ENCODE measurements around the gene SUN2. TPM values are rescaled to one million over a fixed set of nuclear protein-coding genes. Genes with fewer than 3 reads are reported as not detected.

SUN2 gene
- total RNA-seq, 1 donor from 2014 or later: 123 TPM

GRCh38 chr22:38735126-38735464 is 20.7 kb downstream of the SUN2 start:
- no peak for DNase-seq (ENCODE audit: low read depth in 2 of 2)

GRCh38 chr22:38734421-38735100 is 21.2 kb downstream of the SUN2 start:
- no peak for DNase-seq (ENCODE audit: low read depth in 2 of 2)

GRCh38 chr22:38733724-38734381 is 21.9 kb downstream of the SUN2 start:
- no peak for DNase-seq (ENCODE audit: low read depth in 2 of 2)

GRCh38 chr22:38733329-38733723 is 22.5 kb downstream of the SUN2 start:
- peak in 1 of 2 donors; percentile 34 for DNase-seq (ENCODE audit: low read depth in 2 of 2)

GRCh38 chr22:38732251-38732815 is 23.5 kb downstream of the SUN2 start:
- DNase-seq (ENCODE audit: low read depth in 2 of 2): no peak

- DNase-seq (ENCODE audit: low read depth in 2 of 2): no peak
These were observed 24.1 kb downstream of the SUN2 start for GRCh38 chr22:38731703-38732161.

- no peak for DNase-seq (ENCODE audit: low read depth in 2 of 2)
These were observed 25.4 kb downstream of the SUN2 start for GRCh38 chr22:38730411-38730871.

- no peak for DNase-seq (ENCODE audit: low read depth in 2 of 2)
These were observed 25.9 kb downstream of the SUN2 start for GRCh38 chr22:38729946-38730345.

- no peak for DNase-seq (ENCODE audit: low read depth in 2 of 2)
These were observed 26.7 kb downstream of the SUN2 start for GRCh38 chr22:38728871-38729796.

GRCh38 chr22:38727530-38728451 is 28.0 kb downstream of the SUN2 start:
- DNase-seq (ENCODE audit: low read depth in 2 of 2): no peak

- DNase-seq (ENCODE audit: low read depth in 2 of 2): no peak
These were observed 28.7 kb downstream of the SUN2 start for GRCh38 chr22:38727123-38727522.

- DNase-seq (ENCODE audit: low read depth in 2 of 2): no peak
These were observed 29.7 kb downstream of the SUN2 start for GRCh38 chr22:38725900-38726655.

GRCh38 chr22:38724926-38725571 is 30.7 kb downstream of the SUN2 start:
- peak; percentile 36 to 63 for DNase-seq (ENCODE audit: low read depth in 2 of 2)

- no peak for DNase-seq (ENCODE audit: low read depth in 2 of 2)
These were observed 31.6 kb downstream of the SUN2 start for GRCh38 chr22:38724176-38724575.

GRCh38 chr22:38721551-38721950 is 34.2 kb downstream of the SUN2 start:
- DNase-seq (ENCODE audit: low read depth in 2 of 2): no peak

GRCh38 chr22:38720350-38720749 is 35.4 kb downstream of the SUN2 start:
- no peak for DNase-seq (ENCODE audit: low read depth in 2 of 2)

- no peak for DNase-seq (ENCODE audit: low read depth in 2 of 2)
These were observed 36.6 kb downstream of the SUN2 start for GRCh38 chr22:38719196-38719595.

GRCh38 chr22:38718414-38718813 is 37.4 kb downstream of the SUN2 start:
- DNase-seq (ENCODE audit: low read depth in 2 of 2): peak; percentile 53 to 88

GRCh38 chr22:38717244-38717643 is 38.6 kb downstream of the SUN2 start:
- DNase-seq (ENCODE audit: low read depth in 2 of 2): no peak
